K562 (cell line): ENCODE measurements around the gene PHF20. TPM values are rescaled to one million over a fixed set of nuclear protein-coding genes. Genes with fewer than 3 reads are reported as not detected.
A peak's percentile ranks its signal among the peaks of the same experiment; 100 is the strongest.

Experiments used
- DPF2 ChIP-seq: fragments of 450-650 bp; IDR thresholded peaks from 2 replicates; pipeline ENCODE4 v1.6.1; 2016
- HEY1 ChIP-seq: fragments of 250-450 bp; sonication (Bioruptor Pico); IDR thresholded peaks from 2 replicates; pipeline ENCODE4 v1.5.0; 2020; ENCODE audit warnings: mild to moderate bottlenecking, moderate library complexity, borderline replicate concordance
- KAT7 ChIP-seq: sonication (generic); formaldehyde crosslinking; IDR thresholded peaks from 2 replicates; pipeline ENCODE4 v1.8.0; 2022; ENCODE audit warnings: missing genetic modification reagents, mild to moderate bottlenecking, borderline replicate concordance
- MCM5 ChIP-seq: fragments of 450-650 bp; IDR thresholded peaks from 2 replicates; pipeline ENCODE4 v1.6.1; 2016; ENCODE audit warnings: low read depth
- NCOA1 ChIP-seq: fragments of 450-650 bp; IDR thresholded peaks from 2 replicates; pipeline ENCODE4 v1.6.1; 2016; ENCODE audit warnings: low read depth
- POLR3A ChIP-seq: IDR thresholded peaks from 2 replicates; pipeline ENCODE4 v1.6.1; 2011; ENCODE audit warnings: borderline replicate concordance, mild to moderate bottlenecking, moderate library complexity; ENCODE audit not compliant: insufficient read length, insufficient read depth; ENCODE audit errors: extremely low read depth
- PTBP1 ChIP-seq: fragments of 200-400 bp; formaldehyde crosslinking; IDR thresholded peaks from 2 replicates; pipeline ENCODE4 v1.6.1; 2017; ENCODE audit warnings: low read depth, low read length
- SIN3A ChIP-seq, 2 experiments: fragments of 150-350 bp in 1 of 2; IDR thresholded peaks; 2 replicates each; pipeline ENCODE4 v1.6.1; 2011 to 2016; ENCODE audit warnings: borderline replicate concordance in 2 of 2, low read depth in 2 of 2, low read length in 2 of 2, mild to moderate bottlenecking in 2 of 2, moderate library complexity in 2 of 2; ENCODE audit not compliant: control insufficient read depth in 1 of 2
- SIX5 ChIP-seq, 2 experiments: IDR thresholded peaks; 2 replicates each; pipeline ENCODE4 v1.6.1; 2011; ENCODE audit warnings: low read length in 2 of 2, borderline replicate concordance in 1 of 2, low read depth in 1 of 2, mild to moderate bottlenecking in 1 of 2, moderate library complexity in 1 of 2; ENCODE audit not compliant: insufficient read depth in 1 of 2
- SLC30A9 ChIP-seq: fragments of 250-450 bp; sonication (Bioruptor Pico); IDR thresholded peaks from 2 replicates; pipeline ENCODE4 v1.8.0; 2022; ENCODE audit warnings: mild to moderate bottlenecking, moderate library complexity
- TAF15 ChIP-seq: fragments of 200-400 bp; formaldehyde crosslinking; IDR thresholded peaks from 2 replicates; pipeline ENCODE4 v1.6.1; 2017; ENCODE audit warnings: mild to moderate bottlenecking, low read depth, low read length, moderate library complexity
- TSC22D4 ChIP-seq: fragments of 450-650 bp; IDR thresholded peaks from 2 replicates; pipeline ENCODE4 v1.6.1; 2016; ENCODE audit warnings: missing genetic modification characterization, missing biosample characterization, control low read depth
- XRCC3 ChIP-seq: fragments of 450-650 bp; IDR thresholded peaks from 2 replicates; pipeline ENCODE4 v1.6.1; 2017; ENCODE audit warnings: mild to moderate bottlenecking, moderate library complexity
- ZC3H4 ChIP-seq: sonication (generic); formaldehyde crosslinking; IDR thresholded peaks from 2 replicates; pipeline ENCODE4 v1.9.0; 2021; ENCODE audit warnings: missing genetic modification reagents, borderline replicate concordance
- ZEB2 ChIP-seq: fragments of 450-650 bp; IDR thresholded peaks from 2 replicates; pipeline ENCODE4 v1.6.1; 2016
- ZNF165 ChIP-seq: fragments of 250-450 bp; sonication (Bioruptor Pico); IDR thresholded peaks from 2 replicates; pipeline ENCODE4 v1.4.0; 2020; ENCODE audit warnings: borderline replicate concordance
- ZNF263 ChIP-seq: sonication (generic); formaldehyde crosslinking; IDR thresholded peaks from 2 replicates; pipeline ENCODE4 v1.8.0; 2022; ENCODE audit warnings: mild to moderate bottlenecking, missing genetic modification reagents, borderline replicate concordance
- ZNF324 ChIP-seq: fragments of 250-450 bp; sonication (Bioruptor Pico); IDR thresholded peaks from 2 replicates; pipeline ENCODE4 v1.4.0; 2020; ENCODE audit warnings: mild to moderate bottlenecking
- polyA plus RNA-seq, 8 experiments: library from polyadenylated mRNA; depleted of rRNA in 4 of 8; stranded (reverse) in 5 of 8; unstranded in 3 of 8; fragments of >200 nt; fragmentation: Nextera tagmentation in 2 of 8; fragmentation: Illumina TruSeq in 1 of 8; extraction: Ambion mirVana in 2 of 8; extraction: Trizol in 1 of 8; gene quantifications; 2 replicates each; pipeline versions ENCODE4 v1.2.1 to v1.2.3, GENCODE V29; 2011 to 2014; ENCODE audit warnings: inconsistent platforms in 1 of 8, missing spikeins in 1 of 8
- total RNA-seq, 7 experiments: library from RNA; depleted of rRNA in 6 of 7; stranded (reverse); fragments of >200 nt in 6 of 7; fragmentation: Illumina TruSeq in 2 of 7; extraction: Trizol in 2 of 7; gene quantifications; 2 replicates each; pipeline versions ENCODE4 v1.2.1 to v1.2.3, GENCODE V29; 2011 to 2021; ENCODE audit warnings: low replicate concordance in 1 of 7
- TF ChIP-seq, protein P1 (sequence below), 3 experiments: fragments of 200-800 bp in 1 of 3; fragments of 250-450 bp in 1 of 3; fragments of 450-650 bp in 1 of 3; sonication (Bioruptor Pico) in 1 of 3; sonication (Bioruptor generic) in 1 of 3; formaldehyde crosslinking in 1 of 3; IDR thresholded peaks; 2 replicates each; pipeline versions ENCODE4 v1.6.1 to v1.8.0; 2016 to 2022; ENCODE audit warnings: mild to moderate bottlenecking in 2 of 3, missing genetic modification characterization in 2 of 3, missing compliant biosample characterization in 1 of 3, moderate library complexity in 1 of 3
- TF ChIP-seq, protein P2 (sequence below): fragments of 250-450 bp; sonication (Bioruptor Pico); IDR thresholded peaks from 2 replicates; pipeline ENCODE4 v1.8.0; 2021; ENCODE audit warnings: moderate library complexity, mild to moderate bottlenecking, inconsistent platforms
- TF ChIP-seq, protein P3 (sequence below): sonication (generic); formaldehyde crosslinking; IDR thresholded peaks from 2 replicates; pipeline ENCODE4 v1.8.0; 2022; ENCODE audit warnings: mild to moderate bottlenecking, missing genetic modification reagents

PHF20 gene
- total and polyA plus RNA-seq, 9 of the 15 experiments (the other 6 are each of a cell fraction or from before 2014, with no cell fraction given), result 49.9 to 196 (median 70.7) TPM

DNA sequence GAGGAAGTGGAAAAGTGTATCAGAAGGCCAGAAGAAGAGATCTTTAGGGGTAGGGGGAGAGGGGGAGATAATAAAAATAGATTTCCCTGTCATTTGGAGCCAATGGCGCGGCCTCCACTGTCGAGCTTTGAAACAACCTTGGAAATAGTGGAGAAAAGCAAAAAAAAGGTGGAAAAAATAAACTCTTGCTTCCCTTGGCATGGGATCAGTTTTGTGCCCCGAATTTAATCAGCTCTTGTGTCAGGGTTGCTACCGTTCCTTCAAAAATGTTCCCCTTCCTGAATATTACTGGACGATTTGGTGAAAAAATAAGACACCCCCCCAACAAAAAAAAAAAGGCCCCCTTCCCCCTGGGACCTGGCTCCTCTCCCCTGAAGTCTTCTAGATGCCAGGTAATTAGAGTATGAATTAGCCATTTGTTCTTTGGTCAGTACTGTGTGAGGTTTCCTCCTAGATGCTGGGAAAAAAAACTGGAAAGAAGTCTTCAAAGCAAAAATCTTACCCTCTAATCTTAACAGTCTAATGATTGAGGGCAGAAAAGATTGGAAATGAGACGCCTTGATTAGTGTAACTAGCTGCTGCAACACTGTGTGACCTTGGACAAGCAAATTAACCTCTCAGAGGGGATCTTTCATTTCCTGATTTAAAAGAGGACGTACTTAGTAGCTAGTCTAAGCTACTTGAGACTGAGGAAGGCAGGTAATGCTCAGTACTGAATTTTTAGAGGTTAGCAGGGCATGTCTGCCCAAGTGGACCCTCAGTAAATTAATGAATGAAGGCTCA is 28.9 kb upstream of the PHF20 start (continued):
- TF ChIP-seq POLR3A, result no peak
- TF ChIP-seq, protein P1, sequence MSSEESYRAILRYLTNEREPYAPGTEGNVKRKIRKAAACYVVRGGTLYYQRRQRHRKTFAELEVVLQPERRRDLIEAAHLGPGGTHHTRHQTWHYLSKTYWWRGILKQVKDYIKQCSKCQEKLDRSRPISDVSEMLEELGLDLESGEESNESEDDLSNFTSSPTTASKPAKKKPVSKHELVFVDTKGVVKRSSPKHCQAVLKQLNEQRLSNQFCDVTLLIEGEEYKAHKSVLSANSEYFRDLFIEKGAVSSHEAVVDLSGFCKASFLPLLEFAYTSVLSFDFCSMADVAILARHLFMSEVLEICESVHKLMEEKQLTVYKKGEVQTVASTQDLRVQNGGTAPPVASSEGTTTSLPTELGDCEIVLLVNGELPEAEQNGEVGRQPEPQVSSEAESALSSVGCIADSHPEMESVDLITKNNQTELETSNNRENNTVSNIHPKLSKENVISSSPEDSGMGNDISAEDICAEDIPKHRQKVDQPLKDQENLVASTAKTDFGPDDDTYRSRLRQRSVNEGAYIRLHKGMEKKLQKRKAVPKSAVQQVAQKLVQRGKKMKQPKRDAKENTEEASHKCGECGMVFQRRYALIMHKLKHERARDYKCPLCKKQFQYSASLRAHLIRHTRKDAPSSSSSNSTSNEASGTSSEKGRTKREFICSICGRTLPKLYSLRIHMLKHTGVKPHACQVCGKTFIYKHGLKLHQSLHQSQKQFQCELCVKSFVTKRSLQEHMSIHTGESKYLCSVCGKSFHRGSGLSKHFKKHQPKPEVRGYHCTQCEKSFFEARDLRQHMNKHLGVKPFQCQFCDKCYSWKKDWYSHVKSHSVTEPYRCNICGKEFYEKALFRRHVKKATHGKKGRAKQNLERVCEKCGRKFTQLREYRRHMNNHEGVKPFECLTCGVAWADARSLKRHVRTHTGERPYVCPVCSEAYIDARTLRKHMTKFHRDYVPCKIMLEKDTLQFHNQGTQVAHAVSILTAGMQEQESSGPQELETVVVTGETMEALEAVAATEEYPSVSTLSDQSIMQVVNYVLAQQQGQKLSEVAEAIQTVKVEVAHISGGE (CRISPR knock-in tag; IDR thresholded peaks at IDR 0.05), result no peak
- TF ChIP-seq TSC22D4 (tag), result no peak
- no peak for TF ChIP-seq SIX5 (IDR thresholded peaks at IDR 0.05; ENCODE audit: borderline replicate concordance in 1 of 2, insufficient read depth in 1 of 2, low read depth in 1 of 2, low read length in 2 of 2)
- TF ChIP-seq ZNF165 (CRISPR knock-in tag), result no peak
- TF ChIP-seq ZNF263, result no peak
- TF ChIP-seq NCOA1, result peak; percentile 5; the same call in 1 of the 2 replicates
- TF ChIP-seq ZC3H4 (CRISPR knock-in tag), result no peak
- TF ChIP-seq DPF2, result no peak; the same call in none of the 2 replicates
- no peak for TF ChIP-seq SLC30A9
- no peak for TF ChIP-seq MCM5
- TF ChIP-seq TAF15, result no peak
- TF ChIP-seq ZNF324 (CRISPR knock-in tag), result 0 out of 2 replicates have a peak, but pooled peaks have one; percentile 11
- TF ChIP-seq, protein P2, sequence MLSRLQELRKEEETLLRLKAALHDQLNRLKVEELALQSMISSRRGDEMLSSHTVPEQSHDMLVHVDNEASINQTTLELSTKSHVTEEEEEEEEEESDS (CRISPR knock-in tag), result no peak
- TF ChIP-seq KAT7 (CRISPR knock-in tag), result peak; percentile 58; the same call in 1 of the 2 replicates
- TF ChIP-seq ZEB2, result no peak; the same call in 1 of the 2 replicates
- TF ChIP-seq XRCC3, result no peak
- TF ChIP-seq, protein P3, sequence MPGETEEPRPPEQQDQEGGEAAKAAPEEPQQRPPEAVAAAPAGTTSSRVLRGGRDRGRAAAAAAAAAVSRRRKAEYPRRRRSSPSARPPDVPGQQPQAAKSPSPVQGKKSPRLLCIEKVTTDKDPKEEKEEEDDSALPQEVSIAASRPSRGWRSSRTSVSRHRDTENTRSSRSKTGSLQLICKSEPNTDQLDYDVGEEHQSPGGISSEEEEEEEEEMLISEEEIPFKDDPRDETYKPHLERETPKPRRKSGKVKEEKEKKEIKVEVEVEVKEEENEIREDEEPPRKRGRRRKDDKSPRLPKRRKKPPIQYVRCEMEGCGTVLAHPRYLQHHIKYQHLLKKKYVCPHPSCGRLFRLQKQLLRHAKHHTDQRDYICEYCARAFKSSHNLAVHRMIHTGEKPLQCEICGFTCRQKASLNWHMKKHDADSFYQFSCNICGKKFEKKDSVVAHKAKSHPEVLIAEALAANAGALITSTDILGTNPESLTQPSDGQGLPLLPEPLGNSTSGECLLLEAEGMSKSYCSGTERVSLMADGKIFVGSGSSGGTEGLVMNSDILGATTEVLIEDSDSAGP (CRISPR knock-in tag), result no peak
- no peak for TF ChIP-seq PTBP1
- no peak for TF ChIP-seq SIN3A (IDR thresholded peaks at IDR 0.05; ENCODE audit: borderline replicate concordance in 2 of 2, control insufficient read depth in 1 of 2, low read depth in 2 of 2, low read length in 2 of 2)
- no peak for TF ChIP-seq HEY1
